CD4-positive, alpha-beta T cell treated with Interleukin-17A for 4 hours (primary cell): ENCODE data around the gene CES5A.
"Not testable (repeated sequence)": the region's sequence is repeated elsewhere in the genome, so short reads cannot be mapped to it uniquely, and the experiment has no call there.

Experiments
- DNase-seq: peaks from one replicate; pipeline ENCODE4 v3.0.0-alpha.2; 2020; ENCODE audit warnings: mixed read lengths

Gene CES5A

DNA sequence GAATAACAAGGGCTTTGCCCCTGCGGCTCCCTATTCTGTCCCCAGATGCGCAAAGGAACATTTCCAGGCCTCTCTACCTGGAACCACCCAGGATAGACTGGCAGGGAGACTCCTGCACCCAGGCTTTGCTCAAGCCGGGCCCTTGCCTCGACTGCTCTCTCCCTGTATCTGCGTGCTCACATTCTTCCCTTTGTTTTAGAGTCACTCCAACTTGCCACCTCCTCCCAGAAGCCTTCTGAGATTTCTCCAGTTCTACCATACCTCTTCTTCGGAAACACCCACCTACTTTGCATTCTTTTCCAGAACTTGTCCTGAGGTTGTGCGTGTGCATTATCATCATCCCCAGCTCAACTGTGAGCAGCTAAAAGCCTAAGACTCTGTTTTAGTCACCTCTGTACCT, 3.0 kb downstream of the CES5A start:
- DNase-seq: no peak

DNA sequence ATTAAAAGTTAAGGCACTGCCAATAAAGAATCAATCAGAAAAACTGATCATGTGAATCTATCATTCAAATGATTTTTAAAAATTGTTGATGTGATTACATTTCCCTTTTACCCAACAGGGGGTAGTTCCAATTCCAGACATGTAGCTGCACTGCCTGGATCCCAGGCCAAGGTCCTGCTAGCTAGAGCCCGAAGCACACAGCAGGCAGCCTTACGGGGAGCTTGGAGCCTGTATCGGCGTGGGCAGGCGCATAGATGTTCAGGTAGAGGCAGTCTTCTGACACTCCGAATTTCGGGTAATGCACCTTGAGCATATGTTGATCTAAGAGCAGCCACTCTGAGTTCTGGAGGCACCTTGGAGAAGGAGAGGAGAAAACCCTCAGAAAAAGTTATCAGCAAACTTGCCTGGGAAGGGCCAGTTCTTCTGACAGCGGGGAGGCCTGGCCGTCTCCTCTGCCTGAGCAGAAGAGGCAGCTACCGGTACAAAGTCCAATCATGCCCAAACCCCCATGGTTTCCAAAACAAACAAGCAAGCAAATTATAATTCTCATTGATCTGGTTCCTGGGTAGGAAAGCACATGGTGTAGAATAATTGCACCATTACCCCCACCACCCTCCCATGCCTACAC, 3.6 kb downstream of the CES5A start:
- no peak for DNase-seq

DNA sequence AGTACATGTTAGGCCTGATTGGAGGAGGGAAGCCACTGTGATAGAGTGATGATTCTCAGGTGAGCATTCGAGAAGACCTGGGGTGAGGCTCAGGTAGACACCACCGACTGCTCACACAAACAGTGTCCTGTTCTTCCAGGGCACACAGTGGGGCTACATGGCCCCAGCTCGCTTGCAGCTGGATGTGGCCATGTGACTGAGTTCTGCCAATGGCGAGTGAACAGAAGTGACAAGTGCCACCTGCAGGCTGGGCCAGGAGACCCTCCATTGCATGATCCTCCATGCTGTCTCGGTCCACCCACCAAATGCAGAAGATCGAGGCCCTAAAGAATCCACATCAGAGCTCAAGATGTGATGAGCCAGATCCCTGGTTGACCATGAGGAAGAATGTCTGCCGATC, 6.2 kb downstream of the CES5A start:
- no peak for DNase-seq

DNA sequence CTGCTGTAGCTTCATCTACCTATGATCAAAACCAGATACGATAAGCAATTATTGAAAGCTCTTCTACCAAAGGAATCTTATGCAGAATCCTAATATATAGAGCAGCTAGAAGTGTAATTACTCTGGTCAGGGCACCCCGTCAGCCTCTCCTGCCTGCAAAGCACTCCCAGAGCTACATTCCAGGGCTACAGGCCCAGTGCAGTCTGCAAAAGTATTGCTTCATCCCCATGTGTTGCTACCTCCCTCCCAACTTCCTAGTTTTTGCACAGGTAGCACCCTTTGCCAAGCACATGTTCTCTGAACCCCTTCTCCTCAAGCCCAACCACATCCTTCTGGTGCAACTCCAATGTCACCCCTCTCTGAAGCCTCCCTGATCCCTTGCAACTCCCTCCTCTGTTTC, 7.0 kb downstream of the CES5A start:
- no peak for DNase-seq

DNA sequence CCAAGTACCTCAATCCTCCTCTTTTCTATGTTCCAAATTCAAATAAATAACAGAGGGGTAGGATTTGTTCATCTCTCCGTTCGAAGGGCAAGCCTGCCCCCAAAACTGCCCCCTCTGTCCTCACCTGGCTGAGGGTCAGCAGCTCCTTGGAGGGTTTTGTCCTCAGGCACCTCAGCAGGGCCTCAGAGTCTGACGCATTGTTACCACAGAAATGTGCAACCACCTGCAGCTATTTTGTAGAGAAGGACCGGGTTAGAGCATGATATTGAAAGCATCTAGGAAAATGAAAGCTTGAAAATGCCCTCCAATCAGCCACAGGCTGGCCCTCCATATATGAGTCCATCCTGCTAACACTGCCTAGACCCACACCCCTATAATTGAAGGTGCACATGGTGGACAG, 13.9 kb downstream of the CES5A start:
- DNase-seq: no peak

DNA sequence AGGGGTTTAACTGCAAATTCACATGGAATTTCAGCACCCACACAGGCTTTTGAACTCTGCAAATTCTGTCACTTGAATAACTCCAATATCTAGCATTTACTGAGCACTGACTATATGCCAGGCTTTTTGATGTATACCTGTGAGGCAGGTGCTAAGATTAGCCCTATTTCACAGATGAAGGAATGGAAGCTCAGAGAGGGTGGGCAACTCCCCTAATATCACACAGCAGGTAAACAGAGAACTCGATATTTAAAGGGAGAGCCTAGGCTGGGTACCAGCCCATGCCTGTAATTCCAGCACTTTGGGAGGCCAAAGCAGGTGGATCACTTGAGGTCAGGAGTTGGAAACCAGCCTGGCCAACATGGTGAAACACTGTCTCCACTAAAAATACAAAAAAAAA, 17.5 kb downstream of the CES5A start:
- DNase-seq: not testable (repeated sequence)

DNA sequence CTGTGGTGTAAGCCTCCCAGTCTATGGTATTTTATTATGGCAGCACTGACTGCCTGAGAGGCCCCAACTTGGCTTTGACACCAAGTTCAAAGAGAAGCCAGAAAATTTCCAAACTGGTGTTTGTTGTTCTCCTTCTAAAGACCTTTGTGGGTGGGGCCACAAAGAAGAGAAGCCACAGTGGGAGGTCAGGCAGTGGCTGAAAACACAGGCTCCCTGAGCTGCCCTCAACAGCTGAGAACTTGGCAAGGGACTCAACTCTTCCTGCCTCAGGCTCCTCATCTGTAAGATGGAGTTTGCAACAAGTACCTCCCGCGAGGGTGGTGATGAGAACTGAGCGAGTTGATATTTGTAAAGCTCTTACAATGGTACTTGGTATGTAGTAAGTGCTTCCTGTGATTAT, 18.2 kb downstream of the CES5A start:
- no peak for DNase-seq

DNA sequence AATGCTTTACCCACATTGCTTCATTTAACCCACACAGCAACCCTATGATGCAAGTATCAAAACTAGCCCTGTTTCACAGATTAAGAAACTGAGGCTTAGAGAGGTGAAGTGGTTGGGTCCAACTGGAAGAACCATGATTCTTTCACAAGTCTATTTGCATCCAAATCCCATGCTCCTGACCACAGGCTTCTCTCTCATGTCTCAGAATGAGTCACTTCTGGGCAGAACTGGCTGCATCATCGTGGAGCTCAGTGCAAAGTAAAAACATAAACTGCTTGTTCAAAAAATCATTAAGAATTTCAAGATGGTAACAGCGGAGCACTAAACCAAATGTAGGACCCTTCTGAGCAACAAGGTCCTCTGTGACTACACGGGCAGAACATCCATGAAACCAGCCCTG, 22.1 kb downstream of the CES5A start:
- DNase-seq: no peak

DNA sequence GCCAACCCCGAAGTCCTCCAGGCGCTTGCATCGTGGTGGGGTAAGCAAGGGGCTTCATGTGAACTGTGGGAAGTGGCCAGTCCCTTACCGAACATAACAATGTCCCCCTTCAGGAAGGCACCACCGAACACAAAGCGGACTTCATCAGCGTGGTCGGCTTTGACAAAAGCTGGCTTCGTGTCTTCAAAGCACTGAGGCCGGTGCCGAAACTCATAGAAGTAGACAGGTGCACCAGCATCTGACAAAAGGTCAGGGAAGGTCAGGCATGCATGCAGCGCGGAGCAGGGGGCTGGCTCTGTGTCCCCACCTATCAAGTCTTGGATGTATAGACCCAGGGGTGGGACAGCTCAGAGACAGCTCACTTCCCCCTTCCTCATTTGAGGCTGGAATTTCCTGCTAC, 25.6 kb downstream of the CES5A start:
- DNase-seq: no peak

DNA sequence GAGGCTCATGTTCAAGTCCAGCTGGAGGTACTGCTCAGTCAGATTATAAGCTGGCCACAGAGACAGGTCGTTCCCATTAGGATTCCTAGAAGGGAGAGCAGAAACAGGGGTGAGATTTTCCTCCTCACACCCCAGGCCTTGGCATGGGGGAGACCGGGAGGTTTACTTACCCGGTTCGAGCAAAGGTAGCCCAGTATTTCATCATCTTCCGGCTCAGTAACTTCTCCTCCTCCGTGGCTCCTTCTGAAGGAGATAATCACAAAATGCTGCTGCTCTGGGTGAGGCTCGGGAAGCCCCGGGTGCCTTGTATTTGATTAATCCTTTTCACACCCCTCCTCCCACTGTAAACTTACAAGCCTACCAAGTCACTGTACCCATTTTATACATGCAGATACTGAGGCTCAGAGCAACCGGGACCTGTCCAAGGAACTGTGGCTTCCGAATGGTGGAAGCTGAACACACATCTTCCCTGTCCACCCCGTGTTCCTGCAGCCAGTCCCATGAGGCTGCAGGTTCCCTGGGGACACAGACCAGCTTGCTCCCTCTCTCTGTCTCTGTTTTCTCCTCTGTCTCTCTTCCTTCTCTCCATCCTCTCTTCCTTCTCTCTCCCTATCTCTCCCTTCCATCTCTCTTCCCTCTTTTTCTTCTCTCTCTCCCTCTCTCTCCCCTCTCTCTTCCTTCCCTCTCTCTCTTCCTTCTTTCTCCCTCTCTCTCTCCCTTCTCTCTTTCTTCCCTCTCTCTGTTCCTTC, 28.4 kb downstream of the CES5A start:
- DNase-seq: no peak

DNA sequence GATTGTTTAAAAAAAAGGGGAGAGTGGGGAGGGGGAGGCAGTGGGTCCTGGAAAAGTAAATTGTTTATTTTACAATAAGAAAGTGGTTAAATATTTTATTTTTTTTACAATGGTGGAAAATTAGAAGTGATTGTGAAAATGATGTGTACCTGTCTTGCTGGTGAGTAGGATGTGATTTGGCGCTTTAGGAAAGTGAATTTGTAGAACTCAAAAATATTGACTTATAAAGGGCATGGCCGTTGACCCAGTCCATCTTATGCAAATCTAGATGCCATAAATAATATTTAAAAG, 32.1 kb downstream of the CES5A start:
- no peak for DNase-seq

DNA sequence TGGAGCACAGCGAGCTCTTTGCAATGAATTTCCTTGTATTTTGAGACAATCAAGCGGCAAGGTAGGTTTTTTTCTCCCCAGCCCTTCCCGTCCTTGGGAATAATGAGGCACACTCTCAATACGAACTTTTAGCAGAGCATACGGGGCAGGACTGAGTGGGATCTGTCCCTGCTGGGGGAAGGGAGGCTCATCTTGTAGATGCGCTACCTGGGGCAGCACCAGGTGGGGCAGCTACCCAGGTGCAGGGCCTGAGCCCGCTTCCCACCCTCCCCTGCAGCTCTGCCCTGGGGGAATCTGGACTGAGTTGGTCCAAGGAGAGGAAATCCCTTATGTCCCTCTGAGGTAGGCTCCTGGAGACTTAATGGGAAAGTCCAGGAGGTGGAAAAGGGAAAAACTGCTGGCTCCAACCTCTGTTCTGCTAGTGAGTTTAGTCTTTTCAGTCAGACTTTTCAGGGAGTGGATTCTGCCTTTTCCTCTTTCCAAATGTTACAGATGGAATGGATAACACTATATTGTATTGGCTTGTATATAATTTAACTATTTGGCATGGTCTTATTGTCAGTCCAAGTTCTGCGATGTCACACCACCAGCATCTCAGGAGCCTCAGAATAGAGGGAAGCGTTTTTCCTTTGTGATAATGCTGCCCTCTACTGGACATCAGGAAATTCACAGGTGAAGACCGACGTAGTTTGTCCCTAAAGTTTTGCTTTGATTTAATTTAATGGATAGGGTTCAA, 32.6 kb downstream of the CES5A start:
- peak; percentile 13 for DNase-seq

DNA sequence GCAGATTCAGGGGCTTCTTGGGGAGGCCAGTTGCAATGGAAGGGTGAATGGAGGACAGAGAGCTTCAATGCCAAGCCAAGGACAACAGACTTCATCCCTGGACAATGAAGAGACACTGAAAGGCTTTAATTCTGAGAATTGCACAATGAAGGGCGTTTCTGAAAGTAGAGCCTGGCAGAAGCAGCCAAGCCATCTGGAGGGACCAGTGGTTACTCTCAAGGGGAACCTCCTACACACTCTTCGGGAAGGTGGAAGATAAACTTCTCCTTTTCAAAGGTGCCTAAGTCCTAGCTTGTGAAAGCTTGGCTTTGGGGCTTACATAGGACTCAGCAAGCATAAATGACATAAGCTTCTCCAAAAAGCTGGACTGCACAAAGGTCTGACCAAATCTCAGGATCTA, 36.1 kb downstream of the CES5A start:
- no peak for DNase-seq

DNA sequence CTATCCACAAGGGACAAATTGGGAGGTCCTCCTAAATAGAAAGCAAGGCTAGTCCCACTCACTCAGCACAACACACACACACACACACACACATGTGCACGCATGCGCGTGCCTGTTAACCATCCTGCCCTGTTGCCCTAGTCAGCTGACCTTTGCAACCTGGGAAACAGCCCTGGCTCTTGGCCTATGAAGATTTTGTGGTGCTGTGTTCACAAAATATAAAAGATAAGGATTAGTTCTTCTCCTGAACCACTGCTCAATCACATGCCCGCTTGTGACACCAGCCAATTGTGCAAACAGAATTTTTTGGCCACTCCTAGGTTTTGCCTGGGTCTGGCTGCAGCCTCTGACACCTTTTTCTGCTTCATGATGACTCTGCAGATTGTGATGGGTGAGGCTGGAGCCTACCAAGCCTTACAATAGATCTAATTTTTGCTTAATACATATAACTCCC, 39.0 kb downstream of the CES5A start:
- no peak for DNase-seq

DNA sequence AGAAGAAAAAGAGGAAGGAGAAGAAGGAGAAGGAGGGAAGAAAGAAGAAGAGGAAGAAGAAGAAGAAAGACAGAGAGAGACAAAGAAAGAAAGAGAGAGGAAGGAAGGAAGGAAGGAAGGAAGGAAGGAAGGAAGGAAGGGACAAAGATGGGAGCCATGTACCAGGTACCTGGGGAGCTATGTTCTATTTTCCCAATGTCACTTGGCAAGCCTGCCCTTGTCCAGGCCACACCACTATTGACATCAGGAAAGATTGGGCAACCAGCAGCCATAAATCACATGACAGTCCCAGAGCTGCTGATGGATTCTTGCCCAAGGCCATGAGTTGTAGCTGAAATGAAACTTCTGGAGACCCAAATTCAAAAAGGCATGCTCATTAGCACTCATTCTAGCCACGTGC, 39.6 kb downstream of the CES5A start:
- DNase-seq: no peak

DNA sequence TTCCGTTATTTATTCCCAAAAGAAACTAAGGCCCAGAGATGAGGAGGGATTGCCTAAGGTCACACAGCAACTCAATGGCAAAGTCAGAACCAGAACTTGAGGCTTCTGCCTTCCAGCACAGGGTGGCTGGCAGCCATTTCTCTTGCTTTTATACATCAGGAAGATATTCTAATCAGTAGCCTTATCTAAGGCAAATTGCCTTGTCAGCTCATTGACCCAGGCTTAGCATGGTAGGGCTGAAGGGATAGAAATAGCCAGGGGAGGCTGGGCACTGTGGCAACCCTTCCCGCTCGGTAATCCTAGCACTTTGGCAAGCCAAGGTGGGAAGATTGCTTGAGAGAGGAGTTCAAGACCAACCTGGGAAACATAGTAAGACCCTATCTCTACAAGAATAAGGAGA, 40.0 kb downstream of the CES5A start:
- DNase-seq: not testable (repeated sequence)

DNA sequence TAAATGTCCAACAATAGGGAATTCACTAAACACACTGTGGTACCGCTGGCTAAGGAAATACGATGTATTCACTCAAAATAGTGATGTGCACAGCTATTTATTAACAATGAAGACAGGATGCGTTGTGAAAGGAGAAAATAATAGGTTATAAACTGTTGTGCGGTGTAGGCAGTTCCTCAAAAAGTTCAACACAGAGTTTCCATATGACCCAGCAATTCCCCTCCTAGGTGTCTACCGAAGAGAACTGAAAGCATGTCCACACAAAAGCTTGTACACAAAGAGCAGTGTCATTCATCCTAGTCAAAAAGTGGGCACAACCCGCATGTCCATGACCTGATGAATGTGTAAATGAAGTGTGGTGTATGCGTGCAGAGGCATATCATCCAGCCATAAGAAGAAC, 41.1 kb downstream of the CES5A start:
- no peak for DNase-seq

DNA sequence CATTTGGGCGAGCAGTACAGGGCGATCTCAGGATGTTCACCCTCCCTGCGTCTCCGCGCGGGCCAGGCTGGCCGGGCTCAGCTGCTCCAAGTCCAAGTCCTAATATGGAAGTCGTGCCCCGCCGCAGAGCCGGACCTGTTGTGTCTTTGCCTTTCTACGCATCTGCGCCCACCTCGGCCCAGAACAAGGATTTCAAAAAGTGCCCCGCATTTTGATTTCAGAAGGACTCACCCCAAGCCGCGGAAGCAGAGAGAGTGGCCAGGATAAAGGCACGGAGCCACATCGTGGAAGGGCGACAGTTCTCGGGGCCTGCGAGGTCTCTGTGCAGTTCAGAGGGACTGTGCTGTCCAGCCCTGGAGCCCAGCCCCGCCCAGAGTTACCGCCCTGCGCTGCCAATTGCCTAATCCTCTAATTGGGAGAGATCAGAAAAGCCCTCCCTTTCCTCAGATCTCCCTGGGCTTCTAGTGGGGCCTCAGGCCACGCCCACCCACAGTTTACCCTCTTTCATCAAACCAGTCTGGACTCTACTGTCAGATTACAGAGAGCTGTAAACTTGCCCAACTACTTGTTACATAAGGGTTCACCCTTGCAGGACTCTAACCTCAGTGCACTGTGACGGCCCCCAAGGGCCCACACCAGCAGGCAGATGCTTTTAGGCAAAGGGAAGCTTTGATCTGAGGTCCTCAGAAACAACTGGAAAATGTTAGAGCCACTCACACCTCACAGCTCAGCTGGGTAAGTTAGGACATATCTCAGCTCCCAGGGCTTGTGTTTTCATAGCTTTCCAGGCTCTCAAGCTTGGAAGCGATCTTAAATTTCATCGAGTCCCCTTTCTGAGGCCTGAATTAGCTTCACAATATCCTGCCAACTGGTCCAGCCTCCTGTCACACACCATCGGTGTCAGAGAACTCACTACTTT, 42.1 kb downstream of the CES5A start, which contains the start of gene CES1:
TSS of gene CES1 (minus strand) at position 324 of the 919 bp plus-strand sequence. CDS start at position 283, 41 bp downstream.
- no peak for DNase-seq

DNA sequence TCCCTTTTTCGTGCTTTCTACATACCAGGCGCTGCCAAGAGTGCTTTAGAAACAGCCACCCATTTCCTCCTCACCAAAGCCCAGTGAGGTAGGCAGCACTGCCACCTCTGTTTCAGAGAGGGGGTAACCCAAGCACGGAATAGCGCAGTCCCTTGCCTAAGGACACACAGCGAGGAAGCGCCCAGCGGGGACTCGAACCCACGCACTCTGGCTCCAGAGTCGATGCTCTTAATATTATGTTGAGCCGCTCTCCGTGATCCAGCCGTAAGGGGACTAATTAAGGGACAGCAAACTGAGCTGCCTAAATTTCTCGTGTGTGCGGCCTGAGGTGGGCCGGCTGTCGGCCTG, 42.8 kb downstream of the CES5A start:
- DNase-seq: no peak

DNA sequence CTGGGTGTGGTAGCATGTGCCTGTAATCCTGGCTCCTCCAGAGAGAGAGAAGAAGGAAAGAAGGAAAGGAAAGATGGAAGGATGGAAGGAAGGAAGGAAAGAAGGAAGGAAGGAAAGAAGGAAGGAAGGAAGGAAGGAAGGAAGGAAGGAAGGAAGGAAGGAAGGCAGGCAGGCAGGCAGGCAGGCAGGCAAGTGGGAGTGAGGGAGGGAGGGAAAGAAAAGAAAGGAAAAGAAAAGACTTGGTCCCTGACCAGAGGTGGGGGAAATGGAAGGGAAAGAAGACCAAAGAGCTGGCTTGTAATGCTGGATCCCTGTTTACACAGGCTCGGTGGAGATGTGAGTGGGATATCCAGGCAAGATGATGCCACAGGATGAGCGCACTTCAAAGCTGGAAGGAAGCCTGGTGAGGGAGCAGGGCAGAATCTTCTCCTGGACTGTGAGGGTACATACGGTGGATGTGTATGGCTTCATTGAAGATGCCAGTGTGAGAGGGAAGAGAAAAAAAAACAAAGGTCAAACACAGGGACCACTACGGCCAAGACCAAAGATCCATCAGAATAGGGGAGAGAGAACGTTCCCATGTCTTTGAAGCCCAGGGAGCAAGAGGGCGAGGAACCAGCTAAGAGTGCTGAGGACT, 44.4 kb downstream of the CES5A start:
- no peak for DNase-seq

DNA sequence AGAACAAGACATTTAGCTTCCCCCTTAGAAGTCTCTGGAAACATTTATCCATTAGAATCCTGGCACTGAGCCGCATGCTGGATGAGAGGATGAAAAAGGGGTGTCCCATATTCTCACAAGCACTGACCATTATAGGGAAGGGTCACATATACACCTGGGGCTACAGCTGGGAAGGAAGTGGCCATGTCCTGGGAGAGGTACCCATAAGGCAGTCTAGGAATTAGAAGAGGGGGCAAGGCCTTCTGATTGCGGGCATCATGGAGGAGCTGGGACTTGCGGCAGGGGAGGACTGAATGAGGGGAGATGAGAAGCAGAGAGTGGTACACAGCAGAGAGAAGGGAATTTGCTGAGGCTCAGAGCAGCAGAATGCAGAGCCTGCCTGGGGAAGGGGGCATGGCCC, 45.9 kb downstream of the CES5A start:
- DNase-seq: not testable (repeated sequence)

DNA sequence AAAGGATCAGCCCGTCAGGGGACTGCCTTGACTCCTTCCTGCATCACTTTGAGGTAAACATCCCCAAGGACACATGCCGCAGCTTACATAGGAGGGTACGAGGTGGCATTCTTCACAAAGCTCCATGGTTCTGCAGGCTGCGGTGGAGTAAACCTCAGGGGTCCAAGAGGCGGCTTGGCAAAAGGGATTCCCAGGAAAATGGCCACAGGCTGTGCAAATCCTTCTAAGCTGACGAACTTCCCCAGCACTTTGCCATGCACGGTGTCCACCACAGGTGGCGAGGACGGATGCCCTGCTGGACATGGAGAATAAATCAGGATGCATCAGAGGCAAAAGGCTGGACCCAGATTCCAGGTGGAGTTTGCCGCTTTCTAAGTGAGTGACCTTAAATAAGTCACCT, 46.5 kb downstream of the CES5A start:
- DNase-seq: no peak
